Measurements from ENCODE around the gene SPO11.

SPO11 gene, protein sequence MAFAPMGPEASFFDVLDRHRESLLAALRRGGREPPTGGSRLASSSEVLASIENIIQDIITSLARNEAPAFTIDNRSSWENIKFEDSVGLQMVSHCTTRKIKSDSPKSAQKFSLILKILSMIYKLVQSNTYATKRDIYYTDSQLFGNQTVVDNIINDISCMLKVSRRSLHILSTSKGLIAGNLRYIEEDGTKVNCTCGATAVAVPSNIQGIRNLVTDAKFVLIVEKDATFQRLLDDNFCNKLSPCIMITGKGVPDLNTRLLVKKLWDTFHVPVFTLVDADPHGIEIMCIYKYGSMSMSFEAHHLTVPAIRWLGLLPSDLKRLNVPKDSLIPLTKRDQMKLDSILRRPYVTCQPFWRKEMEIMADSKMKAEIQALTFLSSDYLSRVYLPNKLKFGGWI

GRCh38 chr20:57329608-57330221 lies at the start of gene SPO11:
Gene SPO11 (plus strand): TSS chr20:57329803. CDS start chr20:57329868, 65 bp downstream.
- DNase-seq (ENCODE audit: low read depth), result no peak
- TF ChIP-seq CTCF (IDR thresholded peaks at IDR 0.05; ENCODE audit: insufficient read depth, low read depth, low read length, missing control alignments), result peak; percentile 24
- no peak within 1 kb of the TSS for H3K4me3 ChIP-seq (ENCODE audit: low read depth, low read length)

- no peak overlapping the region for H3K4me3 ChIP-seq (ENCODE audit: low read depth, low read length)
- no peak for DNase-seq (ENCODE audit: low read depth)
- TF ChIP-seq CTCF (IDR thresholded peaks at IDR 0.05; ENCODE audit: insufficient read depth, low read depth, low read length, missing control alignments), result no peak
Observed at GRCh38 chr20:57280221-57280620, 49.4 kb upstream of the SPO11 start.

GRCh38 chr20:57281900-57282299 lies 47.7 kb upstream of the SPO11 start:
- no peak for TF ChIP-seq CTCF (IDR thresholded peaks at IDR 0.05; ENCODE audit: insufficient read depth, low read depth, low read length, missing control alignments)
- H3K4me3 ChIP-seq (ENCODE audit: low read depth, low read length), result no peak overlapping the region
- peak; percentile 33 for DNase-seq (ENCODE audit: low read depth)

- H3K4me3 ChIP-seq (ENCODE audit: low read depth, low read length), result no peak overlapping the region
- no peak for DNase-seq (ENCODE audit: low read depth)
- TF ChIP-seq CTCF (IDR thresholded peaks at IDR 0.05; ENCODE audit: insufficient read depth, low read depth, low read length, missing control alignments), result no peak
Observed at GRCh38 chr20:57282670-57283361, 46.8 kb upstream of the SPO11 start.

DNA sequence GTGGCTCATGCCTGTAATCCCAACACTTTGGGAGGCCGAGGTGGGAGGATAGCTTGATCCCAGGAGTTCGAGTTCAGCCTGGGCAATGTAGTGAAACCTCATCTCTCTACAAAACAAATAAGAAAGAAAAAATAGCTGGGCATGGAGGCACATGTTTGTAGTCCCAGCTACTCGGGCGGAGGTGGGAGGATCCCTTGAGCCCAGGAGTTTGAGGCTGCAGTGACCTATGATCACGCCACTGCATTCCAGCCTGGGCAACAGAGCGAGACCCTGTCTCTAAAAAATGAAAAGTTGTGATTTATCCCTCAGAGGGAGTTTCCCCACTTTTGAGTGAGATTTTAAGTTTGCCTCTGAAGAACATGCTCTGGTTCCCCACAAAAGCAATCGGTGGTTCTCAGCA lies 45.7 kb upstream of the SPO11 start:
- TF ChIP-seq CTCF (IDR thresholded peaks at IDR 0.05; ENCODE audit: insufficient read depth, low read depth, low read length, missing control alignments), result no peak
- no peak overlapping the region for H3K4me3 ChIP-seq (ENCODE audit: low read depth, low read length)
- DNase-seq (ENCODE audit: low read depth), result no peak

DNA sequence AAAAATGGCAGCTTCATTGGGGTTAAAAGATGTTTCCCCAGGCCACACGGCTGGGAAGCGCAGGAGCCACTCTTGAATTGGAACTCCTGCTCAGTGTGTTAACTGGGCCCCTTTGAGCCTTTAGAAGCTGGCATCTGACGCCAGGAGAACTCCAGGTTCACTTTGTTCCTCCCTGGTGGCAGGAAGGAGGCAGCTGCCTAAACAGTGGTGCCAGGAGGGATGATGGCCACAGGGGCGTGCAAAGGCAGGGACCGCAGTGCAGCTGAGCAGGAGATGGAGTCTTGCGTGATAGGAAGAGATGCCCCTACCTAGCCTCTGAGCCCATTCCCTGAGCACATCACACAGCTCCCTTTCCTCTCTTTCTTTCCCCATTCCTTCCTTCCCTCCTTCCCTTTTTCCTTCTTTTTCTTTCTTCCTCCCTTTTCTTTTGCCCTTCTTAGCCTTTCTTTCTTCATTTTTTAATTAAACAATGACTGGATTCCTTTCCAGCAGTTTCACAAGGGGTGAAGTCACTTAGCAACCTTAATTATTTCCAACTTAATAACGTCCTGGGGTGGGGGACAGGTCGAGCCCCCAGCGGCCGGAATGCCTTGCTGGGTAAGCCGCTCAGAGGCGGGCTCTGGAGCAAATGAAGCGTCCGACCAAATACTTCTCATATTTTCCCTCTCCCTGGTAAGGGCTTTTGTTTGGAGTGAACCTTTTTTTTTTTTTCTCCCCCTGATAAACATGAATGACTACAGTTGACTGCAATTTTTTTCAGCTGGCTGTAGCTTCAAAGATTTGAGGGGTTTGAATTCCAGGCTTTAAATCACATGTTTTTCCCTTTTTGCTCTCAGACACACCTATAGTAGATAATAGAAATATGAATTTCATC lies 42.4 kb upstream of the SPO11 start:
- no peak overlapping the region for H3K4me3 ChIP-seq (ENCODE audit: low read depth, low read length)
- no peak for DNase-seq (ENCODE audit: low read depth)
- TF ChIP-seq CTCF (IDR thresholded peaks at IDR 0.05; ENCODE audit: insufficient read depth, low read depth, low read length, missing control alignments), result no peak

All from GM12865 (cell line).